A673 (cell line): ENCODE data around the gene KIF17. TPM values are rescaled to one million over a fixed set of nuclear protein-coding genes. Genes with fewer than 3 reads are reported as not detected.

Experiments
- BruUV-seq: library from RNA; stranded (reverse); fragments of 400-500 nt; replicated peaks from 2 replicates; lab custom pipeline; 2021; lab: Mats Ljungman, UMichigan
- CTCF ChIA-PET: fragments of 300-600 bp; sonication (Branson Sonifier 250); formaldehyde crosslinking; loops from one replicate; lab custom pipeline; 2022; ENCODE audit warnings: antibody characterized with exemption; lab: Charles Lee
- POLR2A ChIA-PET: fragments of 300-600 bp; sonication (Branson Sonifier 250); formaldehyde crosslinking; loops from one replicate; lab custom pipeline; 2022; ENCODE audit warnings: antibody characterized with exemption; ENCODE audit not compliant: low non-redundant PET; lab: Charles Lee
- DNase-seq: peaks from one replicate; pipeline ENCODE4 v3.0.0-alpha.2; 2015; ENCODE audit warnings: low spot score
- H3K27ac ChIP-seq: fragments of 200-600 bp; sonication (generic); 2 replicates; pipeline ENCODE4 v1.5.1; 2016; ENCODE audit warnings: mixed run types, low read depth, mild to moderate bottlenecking, mixed read lengths, antibody characterized with exemption, low read length; ENCODE audit not compliant: poor library complexity, severe bottlenecking
- H3K27me3 ChIP-seq: fragments of 200-600 bp; sonication (generic); replicated peaks from 2 replicates; pipeline ENCODE4 v1.6.1; 2017; ENCODE audit warnings: mixed run types, low read depth, mild to moderate bottlenecking, mixed read lengths, antibody characterized with exemption, low read length; ENCODE audit not compliant: insufficient read depth, poor library complexity
- H3K36me3 ChIP-seq: fragments of 200-600 bp; sonication (generic); 2 replicates; pipeline ENCODE4 v1.6.1; 2016; ENCODE audit warnings: mixed run types, mild to moderate bottlenecking, mixed read lengths, antibody characterized with exemption, low read length; ENCODE audit not compliant: insufficient read depth, poor library complexity, severe bottlenecking
- H3K4me1 ChIP-seq: fragments of 200-600 bp; sonication (generic); 2 replicates; pipeline ENCODE4 v1.6.1; 2017; ENCODE audit warnings: mixed run types, mild to moderate bottlenecking, mixed read lengths, antibody characterized with exemption, low read length; ENCODE audit not compliant: insufficient read depth, poor library complexity, severe bottlenecking
- H3K4me3 ChIP-seq: fragments of 200-600 bp; sonication (generic); 2 replicates; pipeline ENCODE4 v1.5.1; 2016; ENCODE audit warnings: low read depth, mixed run types, mild to moderate bottlenecking, mixed read lengths, low read length; ENCODE audit not compliant: poor library complexity, severe bottlenecking
- H3K9me3 ChIP-seq: fragments of 200-600 bp; sonication (generic); 2 replicates; pipeline ENCODE4 v1.6.1; 2016; ENCODE audit warnings: mixed run types, low read depth, mild to moderate bottlenecking, mixed read lengths, antibody characterized with exemption, low read length; ENCODE audit not compliant: poor library complexity, severe bottlenecking
- CTCF ChIP-seq: fragments of 300-800, 200-600 bp; sonication (generic); conservative IDR thresholded peaks from 2 replicates; pipeline ENCODE4 v1.5.1; 2017; ENCODE audit warnings: low read depth, mild to moderate bottlenecking, antibody characterized with exemption, low read length, moderate library complexity, mixed read lengths
- EZH2 ChIP-seq: fragments of 200-600 bp; sonication (generic); IDR thresholded peaks from 2 replicates; pipeline ENCODE4 v1.6.1; 2017; ENCODE audit warnings: borderline replicate concordance, low read depth, mild to moderate bottlenecking, mixed read lengths, antibody characterized with exemption, low read length; ENCODE audit not compliant: poor library complexity, severe bottlenecking
- intact Hi-C: fragments of 100-400 bp; cut with micrococcal nuclease; formaldehyde crosslinking; loops from one replicate; pipeline ENCODE4 v1.10.0; 2022; ENCODE audit not compliant: unreplicated experiment
- total RNA-seq: library from RNA; stranded (reverse); gene quantifications from 2 replicates; pipeline ENCODE4 v1.2.3, GENCODE V29; 2021

Gene KIF17
- total RNA-seq, 1 experiment from 2014 or later: 0.71 TPM

DNA sequence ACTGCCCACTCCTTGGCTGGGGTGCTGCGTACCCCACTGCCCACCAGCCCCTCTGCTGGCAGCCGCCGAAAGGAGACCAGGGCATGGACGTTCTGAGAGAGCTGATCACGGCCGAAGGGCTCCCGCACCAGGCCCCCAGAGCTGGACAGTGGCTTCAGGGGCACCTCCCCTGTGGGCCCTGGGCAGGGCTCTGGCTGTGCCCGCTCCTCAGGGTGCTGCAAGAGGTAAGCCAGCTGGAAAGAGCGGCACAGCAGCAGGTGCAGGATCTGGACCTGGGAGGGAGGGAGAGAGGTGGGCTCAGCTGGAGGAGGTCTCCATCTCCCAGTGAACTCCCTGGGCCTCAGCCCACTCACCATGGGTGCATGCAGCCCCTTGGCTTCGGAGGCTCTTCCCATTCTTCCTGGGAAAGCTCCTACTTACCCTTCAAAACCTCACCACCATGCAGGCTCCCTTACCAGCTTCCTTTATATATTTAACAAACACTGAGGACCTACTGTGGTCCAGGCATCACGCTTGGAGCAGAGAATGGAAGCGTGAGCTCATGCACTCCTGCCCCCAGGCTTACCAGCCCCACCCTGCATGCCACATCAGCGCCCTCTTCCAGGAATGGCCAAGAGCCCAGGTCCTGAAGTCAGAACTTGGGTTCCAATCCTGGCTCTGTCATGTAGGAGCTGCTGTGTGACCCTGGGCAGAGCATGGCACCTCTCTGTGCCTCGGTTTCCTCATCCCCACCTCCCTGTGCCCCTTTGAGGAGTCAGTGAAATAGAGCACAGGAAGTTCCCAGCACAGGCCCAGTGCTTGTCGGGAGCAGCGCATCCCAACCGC, 6.8 kb upstream of the KIF17 start:
- ChIA-PET POLR2A (no interaction called here), CTCF (no interaction called here)
- no TSS peak for BruUV-seq
- no peak for DNase-seq
- Histone ChIP-seq H3K4me3 (no peak overlapping the region), H3K36me3 (no peaks in the 10 kb centered on the region), H3K27ac (no peak overlapping the region), H3K4me1 (no peaks in the 10 kb centered on the region), H3K27me3 (no peaks in the 10 kb centered on the region), H3K9me3 (no peaks in the 10 kb centered on the region)
- no peak for TF ChIP-seq CTCF
- no peak for TF ChIP-seq EZH2
- intact Hi-C loops: no loop called here

DNA sequence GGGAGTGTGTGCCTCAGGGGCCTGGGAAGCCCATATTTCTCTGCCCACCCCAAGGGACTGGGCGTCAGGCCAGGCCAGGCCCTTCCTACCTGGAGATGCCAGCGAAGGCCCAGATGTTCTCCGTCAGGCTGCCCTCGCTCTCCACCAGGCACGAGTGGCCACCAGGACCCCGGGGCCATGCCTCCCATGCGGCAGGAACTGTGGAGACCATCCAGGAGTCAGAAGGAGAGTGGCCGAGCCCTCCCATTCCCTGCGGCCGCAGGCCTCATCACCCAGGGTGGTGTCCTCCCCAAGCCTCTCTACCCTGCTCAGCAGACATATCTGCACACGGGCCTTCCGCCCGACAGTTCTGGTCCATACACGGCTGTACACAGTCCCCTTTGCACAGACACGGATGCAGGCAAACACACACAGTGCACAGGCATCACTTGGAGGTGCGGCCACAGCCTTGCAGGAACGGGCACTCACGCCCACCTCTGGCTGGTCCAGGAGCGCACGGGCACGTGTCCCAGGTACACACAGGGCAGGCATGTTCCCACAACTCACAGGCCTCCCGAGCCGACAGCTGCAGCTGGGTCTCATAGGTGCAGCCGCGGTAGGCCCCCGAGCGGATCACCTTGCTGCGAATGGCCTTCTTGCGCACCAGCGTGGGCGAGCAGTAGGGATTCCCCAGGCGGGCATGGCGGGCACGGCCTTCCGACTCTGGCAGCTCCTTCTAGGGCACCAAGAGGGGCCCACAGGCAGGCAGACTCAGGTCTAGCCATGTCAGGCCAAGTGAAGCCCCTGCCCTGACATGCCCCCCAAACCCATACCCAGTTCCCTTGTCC, 5.9 kb upstream of the KIF17 start:
- BruUV-seq: no TSS peak
- no peak for DNase-seq
- CTCF ChIA-PET: no interaction called here

DNA sequence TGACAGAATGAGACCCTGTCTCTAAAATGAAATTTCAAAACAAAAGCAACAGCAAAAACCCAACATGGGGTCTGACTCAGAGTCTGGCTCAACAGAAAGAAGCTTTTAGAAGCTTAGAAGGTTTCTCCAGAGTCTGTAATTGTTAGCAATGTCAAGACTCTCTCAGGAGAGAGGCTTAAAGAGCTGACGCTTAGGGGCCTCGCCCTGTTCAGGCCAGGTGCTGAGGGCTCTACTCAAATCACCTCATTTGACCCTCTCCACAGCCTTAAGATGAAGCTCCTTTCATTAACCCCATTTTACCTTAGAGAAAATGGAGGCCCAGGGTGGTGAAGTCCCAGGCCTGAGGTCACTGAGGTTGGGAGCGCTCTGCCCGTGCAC, 5.3 kb upstream of the KIF17 start:
- no peak overlapping the region for H3K27ac ChIP-seq
- intact Hi-C loops: no loop called here
- no peaks in the 10 kb centered on the region for H3K36me3 ChIP-seq
- no peak overlapping the region for H3K4me3 ChIP-seq
- no TSS peak for BruUV-seq
- no peaks in the 10 kb centered on the region for H3K4me1 ChIP-seq
- no peaks in the 10 kb centered on the region for H3K27me3 ChIP-seq
- POLR2A ChIA-PET: no interaction called here
- H3K9me3 ChIP-seq: no peaks in the 10 kb centered on the region
- TF ChIP-seq EZH2: no peak
- TF ChIP-seq CTCF: no peak
- no peak for DNase-seq
- CTCF ChIA-PET: no interaction called here

More for the DNA sequence above, 5.9 kb upstream of the KIF17 start:
- Histone ChIP-seq H3K27me3 (no peaks in the 10 kb centered on the region), H3K9me3 (no peaks in the 10 kb centered on the region), H3K4me1 (no peaks in the 10 kb centered on the region), H3K27ac (no peak overlapping the region), H3K4me3 (no peak overlapping the region), H3K36me3 (no peaks in the 10 kb centered on the region)
- intact Hi-C loops: no loop called here
- TF ChIP-seq EZH2 (no peak), CTCF (no peak)
- POLR2A ChIA-PET: no interaction called here
